Lung (tissue), 12 donors: ENCODE data around the gene EDN2. TPM values are rescaled to one million over a fixed set of nuclear protein-coding genes. Genes with fewer than 3 reads are reported as not detected.
A peak's percentile ranks its signal among the peaks of the same experiment; 100 is the strongest.

Experiments
- ATAC-seq: fragments of 200-7000 bp; cut with Tn5 transposase; one replicate; pipeline ENCODE4 v1.9.1; 2020; ENCODE audit warnings: moderate number of reproducible peaks; ENCODE audit not compliant: insufficient read depth, low FRiP score
- DNase-seq, 3 donors: peaks; one replicate each; pipeline ENCODE4 v3.0.0-alpha.2; 2013 to 2017
- H3K27ac ChIP-seq, 2 donors: one replicate each; pipeline ENCODE4 v1.5.1; 2013; ENCODE audit warnings: mild to moderate bottlenecking in 2 of 2, moderate library complexity in 2 of 2, control low read depth in 1 of 2, inconsistent platforms in 1 of 2, low read depth in 1 of 2, low read length in 1 of 2
- H3K27me3 ChIP-seq, 3 donors: one replicate each; pipeline ENCODE4 v1.5.1; 2013; ENCODE audit warnings: low read length in 2 of 3; ENCODE audit not compliant: control insufficient read depth in 3 of 3, insufficient read depth in 3 of 3
- H3K36me3 ChIP-seq, 4 donors: one replicate each; pipeline ENCODE4 v1.5.1; 2013; ENCODE audit warnings: low read length in 4 of 4, mild to moderate bottlenecking in 1 of 4, moderate library complexity in 1 of 4; ENCODE audit not compliant: control insufficient read depth in 4 of 4, insufficient read depth in 4 of 4
- H3K4me1 ChIP-seq, 5 donors: one replicate each; pipeline ENCODE4 v1.5.1; 2013; ENCODE audit warnings: low read length in 5 of 5, mild to moderate bottlenecking in 2 of 5, moderate library complexity in 1 of 5; ENCODE audit not compliant: control insufficient read depth in 5 of 5, insufficient read depth in 5 of 5
- H3K4me3 ChIP-seq: one replicate; pipeline ENCODE4 v1.5.1; 2013; ENCODE audit warnings: mild to moderate bottlenecking, control low read depth, moderate library complexity
- H3K9ac ChIP-seq, 2 donors: one replicate each; pipeline ENCODE4 v1.5.1; 2013; ENCODE audit warnings: low read length in 2 of 2, control low read depth in 1 of 2; ENCODE audit not compliant: insufficient read depth in 1 of 2
- H3K9me3 ChIP-seq, 4 donors: one replicate each; pipeline ENCODE4 v1.5.1; 2013; ENCODE audit warnings: low read length in 3 of 4, mild to moderate bottlenecking in 1 of 4, moderate library complexity in 1 of 4; ENCODE audit not compliant: control insufficient read depth in 4 of 4, insufficient read depth in 3 of 4
- WGBS, 2 donors: extraction: QIAGEN DNeasy Blood & Tissue Kit; methylation state at CpG; one replicate each; pipeline ENCODE4 v1.1.7; 2013; 5-methylcytosine and 5-hydroxymethylcytosine counted together
- polyA plus RNA-seq, 2 donors: library from polyadenylated mRNA; stranded (reverse); fragments of 200-250 nt; gene quantifications; one replicate each; pipeline ENCODE4 v1.2.1, GENCODE V29; 2013
- total RNA-seq, 2 donors: library from RNA; depleted of rRNA in 1 of 2; stranded (reverse); fragments of >200 nt in 1 of 2; gene quantifications; one replicate each; pipeline ENCODE4 v1.2.1, GENCODE V29; 2014 to 2021
- TF ChIP-seq, protein P1 (sequence below): IDR thresholded peaks from 2 replicates; pipeline ENCODE4 v1.5.1; 2012; ENCODE audit warnings: mild to moderate bottlenecking; ENCODE audit errors: control extremely low read depth, extremely low read depth
- donor health status: control.
- donor health status: control.
- donor health status: Bipolar disorder and iron deficiency.
- donor health status: healthy.
- donor health status: DM: yes; HTN: yes; CAD: no.

EDN2 gene
- total and polyA plus RNA-seq, 4 donors, result 0.85 to 15.2 (median 2.4) TPM

DNA sequence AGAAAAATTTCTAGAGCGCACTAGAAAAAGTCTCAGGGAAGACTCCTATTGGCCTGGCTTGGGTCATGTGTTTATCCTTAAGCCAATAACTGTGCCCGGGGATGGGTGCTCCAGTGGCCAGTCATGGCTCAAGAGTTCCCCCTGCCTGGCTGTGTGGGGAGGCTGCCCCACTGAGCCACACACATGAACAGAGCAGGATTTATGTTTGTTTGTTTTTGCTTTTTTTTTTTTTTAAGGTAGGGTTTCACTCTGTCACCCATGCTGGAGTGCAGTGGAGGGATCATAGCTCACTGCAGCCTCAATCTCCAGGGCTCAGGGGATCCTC lies 21.8 kb downstream of the EDN2 start:
- Histone ChIP-seq H3K9ac (no peak overlapping the region), H3K27ac (no peak overlapping the region), H3K9me3 (no peaks in the 10 kb centered on the region), H3K4me3 (no peak overlapping the region), H3K36me3 (no peaks in the 10 kb centered on the region), H3K4me1 (peaks cover 0 to 6% (median 0%) of the 10 kb centered on the region in 5 donors), H3K27me3 (no peaks in the 10 kb centered on the region)
- TF ChIP-seq, protein P1, sequence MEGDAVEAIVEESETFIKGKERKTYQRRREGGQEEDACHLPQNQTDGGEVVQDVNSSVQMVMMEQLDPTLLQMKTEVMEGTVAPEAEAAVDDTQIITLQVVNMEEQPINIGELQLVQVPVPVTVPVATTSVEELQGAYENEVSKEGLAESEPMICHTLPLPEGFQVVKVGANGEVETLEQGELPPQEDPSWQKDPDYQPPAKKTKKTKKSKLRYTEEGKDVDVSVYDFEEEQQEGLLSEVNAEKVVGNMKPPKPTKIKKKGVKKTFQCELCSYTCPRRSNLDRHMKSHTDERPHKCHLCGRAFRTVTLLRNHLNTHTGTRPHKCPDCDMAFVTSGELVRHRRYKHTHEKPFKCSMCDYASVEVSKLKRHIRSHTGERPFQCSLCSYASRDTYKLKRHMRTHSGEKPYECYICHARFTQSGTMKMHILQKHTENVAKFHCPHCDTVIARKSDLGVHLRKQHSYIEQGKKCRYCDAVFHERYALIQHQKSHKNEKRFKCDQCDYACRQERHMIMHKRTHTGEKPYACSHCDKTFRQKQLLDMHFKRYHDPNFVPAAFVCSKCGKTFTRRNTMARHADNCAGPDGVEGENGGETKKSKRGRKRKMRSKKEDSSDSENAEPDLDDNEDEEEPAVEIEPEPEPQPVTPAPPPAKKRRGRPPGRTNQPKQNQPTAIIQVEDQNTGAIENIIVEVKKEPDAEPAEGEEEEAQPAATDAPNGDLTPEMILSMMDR, result no peak
- DNase-seq (no peak), ATAC-seq (no peak)
- whole genome bisulfite sequencing, 2 donors, result 95 to 98% methylated on average over 2 of the region's 2 CpGs

DNA sequence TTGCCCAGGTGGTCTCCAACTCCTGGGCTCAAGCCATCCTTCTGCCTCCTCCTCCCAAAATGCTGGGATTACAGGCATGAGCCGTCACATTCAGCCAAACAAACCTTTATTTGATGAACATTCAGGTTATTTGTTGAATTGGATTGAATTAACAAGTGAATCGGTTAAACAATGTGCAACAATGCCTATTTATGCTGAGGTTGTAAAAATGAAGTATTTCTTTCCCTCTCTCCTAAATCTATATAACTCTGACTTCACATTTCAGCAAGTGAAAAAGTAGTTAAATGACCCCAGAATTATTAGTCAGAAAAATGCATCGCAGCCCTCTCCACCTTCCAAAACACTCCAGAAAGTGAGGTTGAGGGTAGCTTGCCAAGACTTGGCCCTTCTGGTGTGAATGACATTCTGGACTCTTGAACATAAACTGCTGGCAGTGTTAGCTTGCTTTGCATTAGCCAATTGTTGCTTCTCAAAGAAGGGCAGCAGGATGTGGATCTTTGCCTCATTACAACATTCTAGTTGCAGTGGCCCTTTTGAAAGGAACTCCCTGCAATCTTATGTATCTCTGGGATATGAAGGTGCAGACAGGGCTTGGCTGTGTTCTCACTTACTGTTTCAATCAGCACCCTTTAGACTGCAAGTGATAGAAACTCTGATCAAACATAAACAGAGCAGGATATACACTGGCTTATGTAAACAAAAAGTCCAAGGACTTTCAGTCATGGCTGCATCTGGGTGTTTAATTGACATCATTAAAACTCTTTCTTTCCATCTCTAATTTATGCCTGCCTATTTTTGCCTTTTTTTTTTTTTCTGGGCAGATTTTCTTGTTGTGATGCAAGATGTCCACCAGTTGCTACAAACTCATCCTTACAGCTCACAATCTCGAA lies 22.4 kb downstream of the EDN2 start:
- peak; percentile 69 to 90 (median 82) for DNase-seq
- no peak overlapping the region for H3K4me3 ChIP-seq
- H3K9ac ChIP-seq, result no peak overlapping the region
- H3K27ac ChIP-seq, result no peak overlapping the region
- peaks cover 0 to 8% (median 4%) of the 10 kb centered on the region in 5 donors for H3K4me1 ChIP-seq
- WGBS, 2 donors, result 55 to 72% methylated on average over 4 of the region's 4 CpGs
- TF ChIP-seq, protein P1, result no peak
- no peaks in the 10 kb centered on the region for H3K9me3 ChIP-seq
- ATAC-seq, result no peak
- H3K36me3 ChIP-seq, result no peaks in the 10 kb centered on the region
- no peaks in the 10 kb centered on the region for H3K27me3 ChIP-seq

DNA sequence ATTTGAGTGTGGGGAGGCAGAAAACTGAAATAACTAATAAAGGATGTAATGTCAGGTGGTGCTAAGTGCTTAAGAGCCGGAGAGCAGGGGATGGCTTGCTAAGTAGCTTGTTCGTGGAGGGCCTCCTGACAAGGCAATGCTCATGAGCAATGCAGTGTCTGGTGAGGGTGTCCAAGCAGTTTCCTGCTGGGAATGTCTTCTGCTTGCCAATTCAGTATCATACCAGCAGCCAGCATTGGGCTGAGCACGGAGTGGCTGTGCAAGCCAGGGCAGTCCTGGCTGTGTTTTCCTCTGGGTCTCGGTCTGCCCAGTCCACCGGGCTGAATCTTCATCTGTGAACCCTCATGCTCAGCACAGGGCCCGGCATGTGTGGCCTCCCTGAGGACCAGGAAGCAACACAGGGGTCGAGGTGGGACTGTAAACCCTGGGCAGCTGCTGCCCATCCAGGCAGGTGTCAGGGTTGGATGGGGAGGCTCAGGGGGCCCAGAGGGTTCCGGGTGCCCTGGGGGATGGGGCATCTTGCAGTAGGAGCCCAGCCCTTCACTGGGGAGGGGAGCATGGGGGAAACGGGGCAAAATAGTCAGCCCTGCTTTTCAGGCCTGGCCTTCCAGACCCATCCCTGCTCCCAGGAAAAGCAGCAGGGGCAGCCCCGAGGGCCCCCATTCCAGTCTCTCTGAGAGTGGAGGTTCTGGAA lies 27.5 kb downstream of the EDN2 start:
- 86 to 87% methylated on average over 10 of the region's 10 CpGs for WGBS, 2 donors
- Histone ChIP-seq H3K27ac (no peak overlapping the region), H3K9ac (no peak overlapping the region), H3K36me3 (no peaks in the 10 kb centered on the region), H3K9me3 (no peaks in the 10 kb centered on the region), H3K4me3 (no peak overlapping the region), H3K4me1 (peaks cover 0 to 24% (median 2%) of the 10 kb centered on the region in 5 donors), H3K27me3 (no peaks in the 10 kb centered on the region)
- peak in 2 of 3 donors; percentile 47 to 78 for DNase-seq
- TF ChIP-seq, protein P1, result no peak
- ATAC-seq, result no peak
